Breast epithelium (tissue), 4 donors: Measurements from ENCODE around the gene CAMSAP1. TPM values are rescaled to one million over a fixed set of nuclear protein-coding genes. Genes with fewer than 3 reads are reported as not detected.

Experiments
- DNase-seq, 2 donors: peaks; one replicate each; pipeline ENCODE4 v3.0.0-alpha.2; 2019; ENCODE audit warnings: low spot score in 2 of 2
- H3K27ac ChIP-seq, 2 donors: fragments of 200-600 bp; sonication (generic) in 1 of 2; one replicate each; pipeline ENCODE4 v1.5.1; 2016 to 2019; ENCODE audit warnings: mild to moderate bottlenecking in 1 of 2
- H3K27me3 ChIP-seq, 2 donors: fragments of 200-600 bp; sonication (generic) in 1 of 2; one replicate each; pipeline versions ENCODE4 v1.5.1 to v1.6.0; 2017 to 2019; ENCODE audit warnings: control low read depth in 1 of 2, mild to moderate bottlenecking in 1 of 2
- H3K36me3 ChIP-seq: fragments of 200-600 bp; one replicate; pipeline ENCODE4 v1.5.1; 2019
- H3K4me1 ChIP-seq, 2 donors: fragments of 200-600 bp; sonication (generic); one replicate each; pipeline ENCODE4 v1.5.1; 2016 to 2019; ENCODE audit warnings: control low read depth in 1 of 2
- H3K4me3 ChIP-seq, 3 donors: fragments of 200-600 bp; sonication (generic); 1 replicate in 2 of 3; 2 replicates in 1 of 3; pipeline ENCODE4 v1.5.1; 2016 to 2019; ENCODE audit warnings: mild to moderate bottlenecking in 3 of 3, moderate library complexity in 2 of 3
- H3K9me3 ChIP-seq, 2 donors: fragments of 200-600 bp; sonication (generic) in 1 of 2; one replicate each; pipeline ENCODE4 v1.5.1; 2016 to 2019; ENCODE audit warnings: control low read depth in 1 of 2
- CTCF ChIP-seq, 3 donors: fragments of 450-650 bp; IDR thresholded peaks; one replicate each; pipeline ENCODE4 v1.5.1; 2016 to 2017; ENCODE audit warnings: antibody characterized with exemption in 3 of 3, mild to moderate bottlenecking in 3 of 3, moderate library complexity in 3 of 3
- POLR2A ChIP-seq: fragments of 450-650 bp; IDR thresholded peaks from one replicate; pipeline ENCODE4 v1.6.1; 2016; ENCODE audit warnings: antibody characterized with exemption, mild to moderate bottlenecking, moderate library complexity
- POLR2AphosphoS5 ChIP-seq, 3 donors: sonication (generic); formaldehyde crosslinking; IDR thresholded peaks; one replicate each; pipeline ENCODE4 v1.6.1; 2017; ENCODE audit warnings: antibody characterized with exemption in 3 of 3
- intact Hi-C: fragments of 100-400 bp; cut with DNase I; formaldehyde crosslinking; loops from one replicate; pipeline ENCODE4 v1.15.1; 2023; ENCODE audit warnings: low total_unique reads
- total RNA-seq, 3 donors: library from RNA; depleted of rRNA; stranded (reverse); fragments of >200 nt; gene quantifications; one replicate each; pipeline ENCODE4 v1.1.0, GENCODE V29; 2016

Gene CAMSAP1
- total RNA-seq, 3 donors from 2014 or later: 25.0 to 29.8 (median 29.0) TPM

- Histone ChIP-seq H3K9me3 (no peaks in the 10 kb centered on the region), H3K36me3 (no peaks in the 10 kb centered on the region), H3K27ac (no peak overlapping the region), H3K27me3 (no peaks in the 10 kb centered on the region), H3K4me1 (no peaks in the 10 kb centered on the region), H3K4me3 (no peak overlapping the region)
- no peak for DNase-seq
- TF ChIP-seq POLR2A (no peak), CTCF (IDR thresholded peaks at IDR 0.05) (no peak), POLR2AphosphoS5 (IDR thresholded peaks at IDR 0.05) (no peak)
- intact Hi-C loops: no loop called here
Measured at GRCh38 chr9:135878528-135879236, 28.7 kb downstream of the CAMSAP1 start.

DNA sequence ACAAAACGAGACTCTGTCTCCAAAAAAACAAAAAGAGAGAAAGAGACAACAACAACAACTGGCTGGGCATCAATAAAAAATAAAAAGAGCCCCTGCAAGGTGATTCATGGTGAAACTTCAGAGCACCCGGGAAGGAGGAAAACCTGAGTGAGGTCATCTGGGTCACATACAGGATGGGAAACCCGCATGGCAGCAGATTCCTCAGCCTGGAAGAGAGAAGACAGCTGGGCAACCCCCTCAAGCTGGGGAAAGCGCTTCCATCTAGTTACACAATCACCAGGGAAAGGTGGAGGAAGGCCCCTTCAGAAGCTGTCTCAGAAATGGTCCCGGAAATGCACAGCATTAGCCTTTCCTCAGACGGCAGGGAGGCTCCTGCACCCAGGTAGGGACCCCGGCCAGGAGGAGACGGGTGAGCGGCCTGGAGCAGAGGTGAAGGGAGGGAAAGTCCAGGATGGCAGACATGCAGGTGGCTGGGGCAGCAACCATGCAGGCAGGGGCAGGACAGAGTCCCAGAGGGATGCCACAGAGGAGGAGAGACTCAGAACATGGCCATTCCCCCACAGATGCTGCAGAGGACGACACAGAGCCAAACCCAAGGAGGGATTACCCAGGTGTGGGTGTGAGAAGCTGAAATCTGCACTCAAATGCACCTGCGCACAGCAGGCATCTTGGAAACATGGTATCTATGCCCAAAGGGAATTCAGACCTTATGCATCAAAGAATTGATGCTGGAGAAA, 29.4 kb downstream of the CAMSAP1 start:
- H3K27ac ChIP-seq: no peak overlapping the region
- no peaks in the 10 kb centered on the region for H3K9me3 ChIP-seq
- no peaks in the 10 kb centered on the region for H3K27me3 ChIP-seq
- H3K36me3 ChIP-seq: no peaks in the 10 kb centered on the region
- intact Hi-C loops: no loop called here
- TF ChIP-seq CTCF (IDR thresholded peaks at IDR 0.05) (no peak), POLR2AphosphoS5 (IDR thresholded peaks at IDR 0.05) (no peak), POLR2A (no peak)
- no peak for DNase-seq
- no peaks in the 10 kb centered on the region for H3K4me1 ChIP-seq
- no peak overlapping the region for H3K4me3 ChIP-seq

GRCh38 chr9:135876936-135877335, 30.4 kb downstream of the CAMSAP1 start:
- Histone ChIP-seq H3K4me1 (no peaks in the 10 kb centered on the region), H3K36me3 (no peaks in the 10 kb centered on the region), H3K9me3 (no peaks in the 10 kb centered on the region), H3K27me3 (no peaks in the 10 kb centered on the region), H3K4me3 (no peak overlapping the region), H3K27ac (no peak overlapping the region)
- TF ChIP-seq POLR2AphosphoS5 (IDR thresholded peaks at IDR 0.05) (no peak), CTCF (IDR thresholded peaks at IDR 0.05) (no peak), POLR2A (no peak)
- DNase-seq: no peak
- intact Hi-C loops: no loop called here

DNA sequence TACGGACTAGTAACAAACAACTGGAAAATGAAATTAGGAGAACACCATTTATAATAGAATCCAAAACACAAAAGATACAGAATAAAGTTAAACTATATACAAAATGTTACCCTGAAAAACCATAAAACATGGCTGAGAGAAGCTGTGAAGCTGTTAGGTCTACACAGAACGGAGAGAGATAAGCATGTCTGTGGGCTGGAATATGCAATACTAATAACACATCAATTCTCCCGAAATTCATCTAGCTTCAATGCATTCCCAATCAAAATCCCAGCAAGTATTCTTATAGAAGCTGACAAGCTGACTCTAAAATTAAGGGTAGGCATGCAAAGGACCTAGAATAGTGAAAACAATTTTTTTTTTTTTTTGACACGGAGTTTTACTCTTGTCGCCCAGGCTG, 32.5 kb downstream of the CAMSAP1 start:
- no peak for DNase-seq
- Histone ChIP-seq H3K27me3 (no peaks in the 10 kb centered on the region), H3K27ac (no peak overlapping the region), H3K36me3 (no peaks in the 10 kb centered on the region), H3K4me3 (no peak overlapping the region), H3K4me1 (no peaks in the 10 kb centered on the region), H3K9me3 (no peaks in the 10 kb centered on the region)
- intact Hi-C loops: no loop called here
- TF ChIP-seq CTCF (IDR thresholded peaks at IDR 0.05): no peak
- no peak for TF ChIP-seq POLR2A
- no peak for TF ChIP-seq POLR2AphosphoS5 (IDR thresholded peaks at IDR 0.05)

DNA sequence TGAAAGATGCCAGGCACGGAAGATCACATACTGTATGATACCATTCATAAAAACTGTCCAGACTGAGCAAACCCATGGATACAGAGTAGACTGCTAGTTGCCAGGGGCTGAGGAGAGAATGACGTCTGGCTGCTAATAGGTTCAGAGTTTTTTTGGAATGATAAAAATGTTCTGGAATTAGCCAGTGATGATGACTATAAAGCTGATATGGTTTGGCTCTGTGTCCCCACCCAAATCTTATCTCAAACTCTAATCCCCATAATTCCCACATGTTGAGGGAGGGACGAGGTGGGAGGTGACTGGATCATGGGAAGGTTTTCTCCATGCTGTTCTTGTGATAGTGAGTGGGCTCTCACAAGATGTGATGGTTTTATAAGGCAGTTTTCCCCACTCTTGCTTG, 37.4 kb downstream of the CAMSAP1 start:
- no peaks in the 10 kb centered on the region for H3K36me3 ChIP-seq
- intact Hi-C loops: no loop called here

More for the DNA sequence above, 37.4 kb downstream of the CAMSAP1 start:
- no peaks in the 10 kb centered on the region for H3K27me3 ChIP-seq
- no peaks in the 10 kb centered on the region for H3K4me1 ChIP-seq
- no peak overlapping the region for H3K27ac ChIP-seq
- TF ChIP-seq POLR2A: no peak
- TF ChIP-seq CTCF (IDR thresholded peaks at IDR 0.05): no peak
- no peak for TF ChIP-seq POLR2AphosphoS5 (IDR thresholded peaks at IDR 0.05)
- no peak for DNase-seq
- H3K9me3 ChIP-seq: no peaks in the 10 kb centered on the region
- no peak overlapping the region for H3K4me3 ChIP-seq
